Osteocyte (in vitro differentiated cells): ENCODE measurements around the gene CCDC188. TPM values are rescaled to one million over a fixed set of nuclear protein-coding genes. Genes with fewer than 3 reads are reported as not detected.

Experiments used
- DNase-seq: peaks from one replicate; pipeline ENCODE4 v3.0.0; 2021; ENCODE audit warnings: mixed read lengths; ENCODE audit not compliant: unreplicated experiment; ENCODE audit errors: extremely low spot score
- H3K27ac Mint-ChIP-seq: one replicate; pipeline ENCODE4 v1.8.0; 2021; ENCODE audit warnings: mild to moderate bottlenecking, mixed read lengths; ENCODE audit not compliant: unreplicated experiment
- H3K27me3 Mint-ChIP-seq: one replicate; pipeline ENCODE4 v1.8.0; 2021; ENCODE audit warnings: mixed read lengths; ENCODE audit not compliant: unreplicated experiment
- H3K36me3 Mint-ChIP-seq: one replicate; pipeline ENCODE4 v1.8.0; 2021; ENCODE audit warnings: mixed read lengths; ENCODE audit not compliant: unreplicated experiment
- H3K4me1 Mint-ChIP-seq: one replicate; pipeline ENCODE4 v1.8.0; 2021; ENCODE audit warnings: mixed read lengths; ENCODE audit not compliant: unreplicated experiment
- H3K4me3 Mint-ChIP-seq: one replicate; pipeline ENCODE4 v1.8.0; 2021; ENCODE audit warnings: mild to moderate bottlenecking, moderate library complexity, mixed read lengths; ENCODE audit not compliant: unreplicated experiment
- H3K9me3 Mint-ChIP-seq: one replicate; pipeline ENCODE4 v1.8.0; 2021; ENCODE audit warnings: mixed read lengths; ENCODE audit not compliant: unreplicated experiment
- CTCF ChIP-seq: fragments of 200-600 bp; sonication (generic); IDR thresholded peaks from 2 replicates; pipeline ENCODE4 v1.5.0; 2021; ENCODE audit warnings: antibody characterized with exemption, mild to moderate bottlenecking, moderate library complexity
- total RNA-seq: library from RNA; stranded (reverse); gene quantifications from 2 replicates; pipeline ENCODE4 v1.2.1, GENCODE V29; 2021

The CCDC188 gene
- total RNA-seq, 1 donor from 2014 or later: 0.56 TPM

GRCh38 chr22:20107951-20108756, 42.7 kb downstream of the CCDC188 start:
- H3K4me3 Mint-ChIP-seq: no peak overlapping the region
- no peak for TF ChIP-seq CTCF
- DNase-seq: no peak
- H3K27ac Mint-ChIP-seq: no peak overlapping the region
- H3K9me3 Mint-ChIP-seq: no peaks in the 10 kb centered on the region
- peaks cover 25% of the 10 kb centered on the region for H3K36me3 Mint-ChIP-seq
- no peaks in the 10 kb centered on the region for H3K4me1 Mint-ChIP-seq
- no peaks in the 10 kb centered on the region for H3K27me3 Mint-ChIP-seq

GRCh38 chr22:20107471-20107901, 43.4 kb downstream of the CCDC188 start:
- DNase-seq: no peak
- H3K9me3 Mint-ChIP-seq: no peaks in the 10 kb centered on the region
- TF ChIP-seq CTCF: no peak
- H3K27me3 Mint-ChIP-seq: no peaks in the 10 kb centered on the region
- no peak overlapping the region for H3K4me3 Mint-ChIP-seq
- peaks cover 26% of the 10 kb centered on the region for H3K36me3 Mint-ChIP-seq
- no peaks in the 10 kb centered on the region for H3K4me1 Mint-ChIP-seq
- H3K27ac Mint-ChIP-seq: no peak overlapping the region

- no peak for TF ChIP-seq CTCF
- DNase-seq: no peak
- Mint-ChIP-seq H3K4me3 (no peak overlapping the region), H3K9me3 (no peaks in the 10 kb centered on the region), H3K4me1 (no peaks in the 10 kb centered on the region), H3K27ac (no peak overlapping the region), H3K27me3 (no peaks in the 10 kb centered on the region), H3K36me3 (peaks cover 29% of the 10 kb centered on the region)
These were observed 44.0 kb downstream of the CCDC188 start for GRCh38 chr22:20106849-20107237.

GRCh38 chr22:20106205-20106848, 44.5 kb downstream of the CCDC188 start:
- peaks cover 29% of the 10 kb centered on the region for H3K36me3 Mint-ChIP-seq
- H3K9me3 Mint-ChIP-seq: no peaks in the 10 kb centered on the region
- no peak for TF ChIP-seq CTCF
- no peak for DNase-seq
- no peak overlapping the region for H3K4me3 Mint-ChIP-seq
- H3K27ac Mint-ChIP-seq: no peak overlapping the region
- H3K4me1 Mint-ChIP-seq: no peaks in the 10 kb centered on the region
- H3K27me3 Mint-ChIP-seq: no peaks in the 10 kb centered on the region

- no peak for TF ChIP-seq CTCF
- DNase-seq: no peak
- Mint-ChIP-seq H3K36me3 (peaks cover 29% of the 10 kb centered on the region), H3K9me3 (no peaks in the 10 kb centered on the region), H3K27ac (no peak overlapping the region), H3K4me1 (no peaks in the 10 kb centered on the region), H3K27me3 (no peaks in the 10 kb centered on the region), H3K4me3 (no peak overlapping the region)
These were observed 45.2 kb downstream of the CCDC188 start for GRCh38 chr22:20105456-20106204.
